ENCODE results near the gene TOPORS. TPM values are rescaled to one million over a fixed set of nuclear protein-coding genes. Genes with fewer than 3 reads are reported as not detected.
A peak's percentile ranks its signal among the peaks of the same experiment; 100 is the strongest.
"Not testable (repeated sequence)": the region's sequence is repeated elsewhere in the genome, so short reads cannot be mapped to it uniquely, and the experiment has no call there.

The TOPORS gene
- total RNA-seq: 6.6 TPM

DNA sequence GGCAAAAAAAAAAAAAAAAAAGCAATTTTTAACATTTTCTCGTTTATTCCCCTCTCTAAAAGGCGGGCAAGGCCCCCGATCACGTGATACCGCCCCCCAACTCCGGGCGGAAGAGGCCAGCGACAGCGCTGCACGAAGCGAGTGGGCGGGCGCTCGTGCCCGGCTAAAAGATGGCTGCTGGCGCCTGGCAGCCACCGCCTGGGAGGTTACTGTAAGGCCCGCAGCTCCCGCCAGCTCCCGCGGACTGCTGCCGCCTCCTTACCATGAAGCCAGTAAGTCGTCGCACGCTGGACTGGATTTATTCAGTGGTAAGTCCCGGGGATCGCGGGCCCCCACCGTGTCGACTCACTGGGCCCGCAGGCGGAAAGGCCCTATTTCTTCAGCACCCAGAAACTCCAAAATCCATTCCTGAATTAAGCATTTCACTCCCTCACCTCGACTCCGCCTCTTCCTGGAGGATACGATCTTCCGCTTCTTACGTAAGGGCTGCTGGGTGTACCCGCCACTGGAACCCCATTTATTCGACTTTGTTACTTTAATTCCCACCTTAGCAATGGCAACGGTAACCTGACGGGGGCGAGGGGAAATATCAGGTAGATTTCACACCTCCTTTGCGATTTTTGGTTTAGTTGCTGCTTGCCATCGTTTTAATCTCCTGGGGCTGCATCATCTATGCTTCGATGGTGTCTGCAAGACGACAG, at the start of gene TOPORS, which contains the start of gene SMIM27:
TSS of gene TOPORS (minus strand) at position 415 of the 701 bp plus-strand sequence. CDS start at position 265, 150 bp downstream.
TSS of gene SMIM27 (plus strand) at position 156 of the 701 bp plus-strand sequence. CDS start at position 264, 108 bp downstream.
- DNase-seq (ENCODE audit: low spot score) (peak; percentile 90), ATAC-seq (peak; percentile 90)

DNA sequence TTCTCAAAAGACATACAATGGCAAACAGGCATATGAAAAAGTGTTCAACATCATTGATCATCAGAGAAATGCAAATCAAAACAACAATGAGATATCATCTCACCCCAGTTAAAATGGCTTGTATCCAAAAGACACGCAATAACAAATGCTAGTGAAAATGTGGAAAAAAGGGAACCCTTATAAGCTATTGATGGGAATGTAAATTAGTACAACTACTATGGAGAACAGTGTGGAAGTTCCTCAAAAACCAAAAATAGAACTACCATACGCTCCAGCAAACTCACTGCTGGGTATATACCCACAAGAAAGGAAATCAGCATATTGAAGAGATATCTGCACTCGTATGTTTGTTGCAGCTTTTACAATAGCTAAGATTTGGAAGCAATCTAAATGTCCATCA, 46.6 kb upstream of the TOPORS start:
- DNase-seq (ENCODE audit: low spot score); ATAC-seq: not testable (repeated sequence)

DNA sequence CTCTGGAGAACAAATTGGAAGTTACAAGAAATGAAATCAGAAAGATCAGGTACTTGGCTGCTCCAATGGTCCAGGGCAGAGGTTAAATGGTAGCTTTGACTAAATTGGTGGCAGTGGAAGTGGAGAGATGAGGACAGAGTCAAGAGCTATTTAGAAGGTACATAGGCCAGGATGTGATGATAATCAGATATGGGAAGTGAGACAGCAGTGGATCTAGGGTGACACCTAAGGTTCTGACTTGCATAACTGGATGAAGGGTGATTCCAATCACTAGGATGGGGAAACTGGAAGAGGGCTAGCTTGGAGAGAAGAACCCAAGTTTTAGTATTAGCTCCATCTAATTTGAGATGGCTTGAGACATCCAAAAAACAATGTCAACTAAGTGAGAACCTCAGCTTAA, 44.5 kb upstream of the TOPORS start:
- ATAC-seq (no peak), DNase-seq (ENCODE audit: low spot score) (no peak)

DNA sequence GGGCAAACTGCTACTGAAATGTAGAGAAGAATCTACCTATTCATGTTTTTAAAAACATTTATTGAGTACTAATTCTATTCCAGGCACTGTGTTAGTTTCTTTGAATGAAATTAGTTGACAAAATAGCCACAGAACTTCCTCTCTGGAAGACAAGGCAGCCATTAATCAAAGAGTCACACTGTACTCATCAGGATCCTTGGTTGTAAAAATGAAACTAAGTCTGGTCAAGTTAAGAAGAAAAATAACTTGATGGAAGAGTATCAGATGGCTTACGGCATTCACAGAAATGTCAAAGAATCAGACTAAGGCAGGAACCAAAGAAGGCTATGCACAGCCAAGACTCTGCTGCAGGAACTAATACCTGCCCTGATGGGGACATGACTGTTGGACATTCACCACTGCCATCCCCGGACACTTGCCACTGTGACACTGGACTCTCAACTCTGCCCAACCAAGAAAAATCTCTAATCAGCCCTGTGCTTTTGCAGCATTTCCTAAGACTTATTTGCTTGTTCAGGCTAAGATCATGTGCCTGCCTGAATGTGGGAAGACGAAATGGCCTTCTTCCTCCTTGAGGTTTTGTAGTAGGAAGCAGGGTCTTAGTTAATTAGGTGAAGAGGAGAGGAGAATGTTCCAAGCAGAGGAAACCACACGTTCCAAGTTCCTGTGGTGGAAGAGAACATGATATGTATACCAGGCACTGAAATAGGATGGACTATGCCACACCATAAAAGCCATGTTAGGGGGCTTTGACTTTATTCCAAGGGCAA, 43.9 kb upstream of the TOPORS start:
- DNase-seq (ENCODE audit: low spot score) (no peak), ATAC-seq (no peak)

DNA sequence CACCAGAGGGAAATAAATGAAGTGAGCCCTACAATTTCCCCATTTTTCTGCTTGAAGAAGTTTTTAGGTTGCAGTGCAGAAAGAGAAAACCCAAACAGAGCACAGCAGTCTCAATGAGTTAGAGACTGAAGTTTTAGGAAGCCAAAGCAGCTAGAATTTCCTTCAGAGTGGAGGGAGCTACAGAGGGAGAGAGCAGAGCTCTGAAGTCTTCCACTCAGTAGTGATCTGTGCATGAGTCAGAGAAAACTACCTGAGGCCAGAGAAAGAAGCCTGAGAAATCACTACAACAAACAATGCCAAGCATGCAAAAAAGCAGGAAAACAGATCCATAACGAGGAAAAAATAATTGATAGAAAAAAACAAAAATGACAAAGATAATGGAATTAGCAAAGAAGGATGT, 38.5 kb upstream of the TOPORS start:
- no peak for ATAC-seq
- no peak for DNase-seq (ENCODE audit: low spot score)

DNA sequence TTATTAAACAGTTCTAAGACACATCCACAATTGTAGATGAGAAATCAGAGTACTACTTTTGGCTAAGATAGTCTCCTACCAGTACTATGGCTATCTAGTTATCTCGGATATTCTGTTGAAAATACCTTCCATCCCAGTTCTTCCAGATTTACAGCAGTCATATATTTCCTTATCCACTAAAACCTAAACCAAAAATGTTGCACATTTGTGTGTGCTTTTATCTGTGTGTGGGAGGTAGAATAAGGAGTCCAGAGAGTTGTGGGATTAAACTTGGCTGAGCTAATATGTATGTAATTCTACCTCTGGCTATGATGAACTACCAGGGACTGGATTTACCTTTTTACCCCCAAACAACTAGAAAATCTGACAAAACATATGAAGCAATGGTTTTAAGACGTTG, 38.1 kb upstream of the TOPORS start:
- no peak for ATAC-seq
- no peak for DNase-seq (ENCODE audit: low spot score)

DNA sequence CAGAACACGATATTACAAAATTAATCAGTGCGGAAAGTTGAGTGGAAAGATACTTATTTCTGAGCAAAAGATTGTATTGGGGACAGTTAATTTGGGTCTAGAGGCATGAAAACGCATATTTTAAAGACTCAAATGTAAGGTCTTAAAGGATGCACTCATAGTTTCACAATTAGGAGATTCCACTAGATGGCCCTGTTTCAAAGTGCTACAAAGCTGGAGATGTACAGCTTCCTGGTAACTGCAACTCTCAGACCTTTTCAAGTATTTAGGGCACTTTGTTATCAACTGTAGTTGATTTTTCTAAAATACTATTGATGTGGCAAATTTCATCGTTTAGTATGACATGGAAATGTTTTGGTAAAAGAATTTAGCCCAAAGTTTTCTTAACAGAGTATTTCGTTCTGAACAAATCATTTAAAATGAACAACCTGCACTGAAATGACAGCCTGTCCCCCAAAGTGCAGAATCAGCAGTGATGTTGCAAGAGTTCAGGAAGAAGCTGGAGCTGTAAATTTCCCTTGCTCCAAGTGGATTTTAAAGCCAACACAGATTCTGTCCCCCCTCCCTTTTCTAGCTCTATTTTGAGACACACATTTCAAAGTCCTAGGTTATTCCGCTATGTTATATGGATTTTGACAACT, 36.8 kb upstream of the TOPORS start:
- DNase-seq (ENCODE audit: low spot score): no peak

DNA sequence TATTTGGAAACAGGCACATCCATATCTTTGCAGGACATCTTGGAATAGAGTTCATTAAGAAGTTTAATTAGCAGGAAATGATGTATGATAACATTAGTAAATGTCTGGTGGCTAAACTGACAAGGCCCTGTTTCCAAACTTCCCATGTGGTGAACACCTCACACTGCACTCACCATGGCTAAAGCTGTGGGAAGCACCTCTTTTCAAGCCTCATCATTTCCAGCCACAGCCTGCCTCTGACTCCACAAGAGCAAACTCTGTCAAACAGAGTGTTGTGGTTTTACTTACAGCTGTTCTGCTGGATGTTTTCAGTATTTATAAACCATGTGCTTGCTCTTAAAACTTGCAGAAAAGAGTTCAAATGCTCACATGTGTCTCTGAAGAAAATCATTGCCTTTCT, 35.5 kb upstream of the TOPORS start:
- ATAC-seq (no peak), DNase-seq (ENCODE audit: low spot score) (no peak)

More for the DNA sequence above, 36.8 kb upstream of the TOPORS start:
- ATAC-seq: peak; percentile 95

DNA sequence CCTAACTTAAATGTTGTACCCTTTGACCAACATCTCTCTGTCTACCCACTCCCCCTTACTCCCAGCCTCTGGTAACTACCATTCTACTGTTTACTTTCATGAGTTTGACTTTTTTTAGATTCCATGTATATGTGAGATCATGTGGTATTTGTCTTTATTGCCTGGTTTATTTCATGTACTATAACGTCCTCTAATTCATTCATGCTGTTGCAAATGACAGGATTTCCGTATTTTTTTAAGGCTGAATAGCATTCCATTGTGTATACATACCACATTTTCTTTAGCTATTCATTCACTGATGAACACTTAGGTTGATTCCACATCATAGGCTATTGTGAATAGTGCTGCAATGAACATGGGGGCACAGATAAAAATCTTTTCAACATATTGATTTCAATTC, 32.4 kb upstream of the TOPORS start:
- no peak for ATAC-seq
- DNase-seq (ENCODE audit: low spot score): no peak

DNA sequence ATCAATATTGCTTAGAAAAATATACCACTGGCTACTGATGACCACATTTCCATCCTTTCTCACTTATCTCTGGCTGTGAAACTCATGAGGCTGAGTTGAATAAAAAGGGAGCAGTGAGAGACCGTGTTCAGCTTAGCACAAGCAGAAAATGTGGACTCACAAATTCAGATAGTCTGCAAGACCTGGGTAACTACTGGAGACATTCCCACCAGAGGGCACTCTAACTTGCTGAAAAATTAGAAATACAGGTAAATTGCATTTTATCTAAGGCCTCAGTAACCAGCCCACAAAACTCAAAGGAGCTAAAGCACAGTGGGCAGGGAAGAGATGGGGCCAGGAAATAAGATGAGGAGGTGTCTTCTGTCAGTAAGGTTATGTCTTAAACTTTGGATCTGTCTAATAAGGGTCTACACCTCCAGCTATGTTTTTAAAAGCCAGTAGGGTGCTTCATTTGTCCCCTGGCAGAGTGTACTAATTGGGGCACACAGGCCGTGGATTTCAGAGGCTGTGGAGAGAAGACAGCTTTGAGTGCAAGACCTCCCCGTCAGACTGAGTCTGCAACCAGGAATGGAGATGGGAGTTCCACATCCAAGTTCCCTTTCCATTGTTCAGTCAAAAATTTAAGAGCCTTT, 29.2 kb upstream of the TOPORS start:
- ATAC-seq (peak; percentile 88), DNase-seq (ENCODE audit: low spot score) (no peak)

DNA sequence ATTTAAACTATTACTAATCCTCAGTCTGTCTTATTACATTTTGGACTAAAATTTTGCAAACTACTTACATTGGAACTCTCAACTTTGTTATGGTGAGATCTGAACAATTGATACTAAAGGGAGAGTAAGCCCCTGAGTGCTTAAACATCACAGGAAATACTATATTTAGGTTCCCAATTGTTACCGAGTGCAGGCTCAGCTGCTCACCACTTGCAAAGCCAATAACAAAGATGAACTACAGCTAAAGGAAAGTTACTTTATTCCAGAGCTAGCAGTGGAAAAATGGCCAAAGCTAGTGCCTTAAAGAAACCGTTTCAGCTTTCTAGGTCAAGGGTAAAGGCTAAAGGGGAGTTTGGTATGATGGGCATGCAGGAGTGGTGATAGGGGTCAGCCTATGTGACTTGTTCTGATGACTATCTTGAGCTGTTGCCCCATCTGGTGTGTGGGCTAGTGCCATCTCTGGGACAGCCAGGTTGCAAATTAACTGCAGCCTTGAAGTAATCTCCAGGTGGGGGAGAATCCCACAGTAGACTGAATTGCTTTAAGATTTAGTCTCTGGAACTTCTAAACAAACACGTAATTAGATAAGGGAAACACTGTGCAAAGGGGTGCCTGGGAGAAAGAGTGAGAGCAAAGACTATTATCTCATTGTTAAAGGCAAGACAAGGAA, 28.4 kb upstream of the TOPORS start:
- ATAC-seq: no peak
- DNase-seq (ENCODE audit: low spot score): no peak

DNA sequence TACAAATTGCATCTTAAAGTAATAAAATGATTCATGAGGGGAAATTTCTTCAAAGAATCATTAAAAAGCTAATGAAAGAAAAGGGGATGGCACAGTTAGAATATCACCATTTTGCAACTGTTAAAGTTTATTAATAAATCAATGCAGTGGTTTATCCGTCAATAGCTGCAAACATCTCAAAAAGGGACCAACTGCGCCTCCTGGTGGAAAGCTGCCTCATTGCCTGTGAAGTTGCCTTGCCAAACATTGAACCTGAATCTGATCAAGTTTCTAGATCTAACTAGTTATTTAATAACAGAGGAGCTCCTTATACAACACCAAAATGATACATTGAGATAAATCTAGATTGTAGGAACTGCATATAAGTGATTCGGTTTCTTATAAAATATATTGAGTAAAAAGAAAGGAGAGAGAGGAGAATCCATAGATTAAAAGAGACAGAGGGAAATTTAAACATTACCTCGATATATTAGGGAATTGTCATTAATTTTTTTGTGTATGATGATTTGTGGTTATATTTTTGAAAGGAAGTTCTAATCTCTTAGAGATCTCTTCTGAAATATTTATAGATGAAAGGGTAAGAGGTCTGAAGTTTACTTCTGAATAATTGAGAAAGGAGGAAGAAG, 27.4 kb upstream of the TOPORS start:
- ATAC-seq (peak; percentile 93), DNase-seq (ENCODE audit: low spot score) (peak; percentile 75)

DNA sequence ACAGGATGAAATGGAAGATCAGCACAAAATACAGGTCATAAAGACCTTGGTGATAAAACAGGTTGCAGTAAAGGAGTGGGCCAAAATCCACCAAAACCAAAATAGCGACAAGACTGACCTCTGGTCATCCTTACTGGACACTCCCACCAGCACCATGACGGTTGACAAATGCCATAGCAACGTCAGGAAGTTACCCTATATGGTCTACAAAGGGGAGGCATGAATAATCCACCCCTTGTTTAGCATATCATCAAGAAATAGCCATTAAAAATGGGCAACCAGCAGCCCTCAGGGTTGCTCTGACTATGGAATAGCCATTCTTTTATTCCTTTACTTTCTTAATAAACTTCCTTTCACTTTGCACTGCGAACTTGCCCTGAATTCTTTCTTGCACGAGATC, 26.6 kb upstream of the TOPORS start:
- no peak for ATAC-seq
- no peak for DNase-seq (ENCODE audit: low spot score)

DNA sequence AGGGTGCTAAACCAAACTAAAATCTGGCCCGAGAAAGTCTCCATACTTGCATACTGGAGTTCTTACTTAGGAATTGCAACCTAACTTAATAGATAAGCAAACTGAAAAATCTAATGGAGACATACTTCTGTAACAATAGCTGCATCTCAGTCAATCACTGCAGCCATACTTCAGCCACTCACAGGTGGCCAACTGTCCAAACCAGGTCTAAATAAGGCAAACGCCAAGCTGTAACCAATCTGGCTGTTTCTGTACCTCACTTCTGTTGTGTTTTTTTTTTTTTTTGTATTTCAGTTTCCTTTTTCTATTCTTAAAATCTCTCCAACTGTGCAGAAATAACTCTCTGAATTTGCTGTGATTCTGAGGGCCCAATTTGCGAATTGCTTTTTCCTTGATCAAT, 24.9 kb upstream of the TOPORS start:
- ATAC-seq: no peak
- no peak for DNase-seq (ENCODE audit: low spot score)

DNA sequence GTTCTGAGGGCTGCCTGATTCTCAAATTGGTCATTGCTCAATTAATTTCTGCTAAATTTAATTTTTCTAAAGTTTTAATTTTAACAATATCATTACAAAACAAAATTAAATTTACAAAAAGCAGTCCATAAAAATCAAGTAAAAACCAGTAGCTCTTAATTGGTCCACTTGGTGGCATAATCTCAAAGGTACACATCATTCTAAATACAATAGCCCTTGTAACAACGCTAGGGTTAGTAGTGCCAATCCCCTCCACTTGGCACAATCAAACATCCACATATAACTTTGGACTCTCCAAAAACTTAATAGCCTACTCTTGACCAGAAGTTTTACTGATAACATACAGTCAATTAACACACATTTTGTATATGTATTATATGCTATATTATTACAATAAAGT, 22.5 kb upstream of the TOPORS start:
- DNase-seq (ENCODE audit: low spot score) (no peak), ATAC-seq (no peak)

DNA sequence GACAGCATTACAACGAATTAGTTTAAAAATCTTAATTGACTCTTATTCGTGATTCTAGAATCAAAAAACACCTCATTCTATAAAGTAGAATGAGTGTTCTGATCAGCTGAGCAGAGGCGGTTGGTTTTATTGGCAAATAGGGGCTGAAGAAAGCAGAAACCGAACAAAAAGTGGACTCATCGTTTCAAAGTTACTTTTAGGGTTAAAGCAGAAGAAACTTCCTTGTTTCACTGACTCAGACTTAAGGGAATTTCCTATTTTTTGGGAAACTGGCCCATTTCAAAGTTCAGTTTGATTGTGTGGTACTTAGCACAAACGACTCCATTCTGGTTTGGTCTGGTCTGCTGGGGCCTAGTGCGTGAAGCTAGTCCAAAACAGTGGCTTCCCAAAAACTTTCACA, 21.4 kb upstream of the TOPORS start:
- ATAC-seq (no peak), DNase-seq (ENCODE audit: low spot score) (no peak)

DNA sequence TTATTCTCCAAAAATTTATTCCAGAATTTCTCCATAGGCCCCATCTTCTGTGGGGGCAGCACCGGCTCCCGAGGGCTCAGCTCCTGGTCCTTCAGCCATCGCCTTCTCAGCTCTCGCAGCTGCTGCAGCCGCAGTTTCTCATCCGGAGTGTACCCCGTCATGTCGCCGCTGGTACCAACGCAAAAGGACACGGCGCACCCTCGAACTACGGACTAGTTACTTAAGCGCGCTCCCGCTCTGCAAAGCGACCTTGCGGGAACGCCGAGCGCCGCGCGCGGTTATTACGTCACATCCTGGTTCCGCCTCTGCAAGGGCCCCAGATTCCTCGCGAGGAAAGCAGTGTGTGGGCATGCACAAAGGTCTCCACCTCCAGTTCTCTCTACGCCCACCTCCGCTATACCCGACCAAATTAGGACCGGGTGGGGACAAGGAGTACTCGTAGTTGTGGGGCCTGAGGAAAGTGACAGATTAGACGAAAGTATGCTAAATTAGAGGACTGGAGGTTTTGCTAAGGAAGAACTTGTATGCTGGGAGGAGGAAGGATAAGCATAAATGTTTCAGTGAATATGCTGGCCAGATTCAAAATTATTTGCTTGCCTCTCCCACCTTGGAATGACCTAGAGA, 20.6 kb upstream of the TOPORS start, which contains the start of gene NDUFB6:
TSS of gene NDUFB6 (minus strand) at position 260 of the 624 bp plus-strand sequence. CDS start at position 161, 99 bp downstream.
- DNase-seq (ENCODE audit: low spot score) (peak; percentile 95), ATAC-seq (peak; percentile 97)

DNA sequence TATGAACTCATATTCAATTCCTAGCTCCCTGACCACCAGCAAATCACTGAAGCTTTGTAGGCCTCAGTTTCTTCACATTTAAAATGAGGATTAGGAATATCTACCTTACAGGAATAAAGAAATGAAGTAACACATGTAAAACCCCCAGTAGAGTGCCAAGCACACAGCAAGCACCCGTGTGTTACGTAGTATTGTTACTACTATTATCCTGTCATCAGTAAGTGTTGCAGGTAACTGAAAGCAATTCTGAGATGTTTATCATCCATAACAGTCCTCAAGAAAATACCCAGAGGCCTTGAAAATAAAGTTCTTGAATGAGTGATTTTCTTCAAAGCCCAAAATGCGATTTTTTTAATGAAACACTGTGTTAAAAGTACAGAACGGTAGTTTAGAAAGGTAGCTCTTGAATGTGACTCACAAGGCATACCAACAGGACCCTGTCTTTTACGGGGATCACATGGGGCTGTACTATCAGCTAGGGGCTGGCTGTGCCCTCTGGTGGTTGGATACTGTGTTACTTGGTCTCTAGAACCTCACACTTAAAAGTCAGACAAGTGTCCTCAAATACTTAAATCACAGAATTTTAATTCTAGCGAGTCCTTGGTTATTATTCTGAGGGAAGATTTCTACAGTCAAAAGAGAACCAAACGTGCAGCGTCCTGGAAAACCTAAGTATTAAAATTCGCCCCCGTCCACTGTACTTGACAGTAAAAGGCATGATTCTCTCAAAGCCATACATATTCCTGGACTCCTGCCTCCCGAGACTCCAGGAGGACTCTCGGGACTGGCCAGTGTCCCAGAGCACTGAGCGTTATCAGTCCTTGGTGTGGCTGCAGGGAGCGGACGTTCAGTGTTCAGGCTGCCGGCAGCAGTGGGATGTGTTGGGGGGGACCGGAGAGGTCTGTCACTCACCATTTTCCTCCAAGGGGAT, 19.8 kb upstream of the TOPORS start:
- DNase-seq (ENCODE audit: low spot score): no peak
- ATAC-seq: peak; percentile 82

DNA sequence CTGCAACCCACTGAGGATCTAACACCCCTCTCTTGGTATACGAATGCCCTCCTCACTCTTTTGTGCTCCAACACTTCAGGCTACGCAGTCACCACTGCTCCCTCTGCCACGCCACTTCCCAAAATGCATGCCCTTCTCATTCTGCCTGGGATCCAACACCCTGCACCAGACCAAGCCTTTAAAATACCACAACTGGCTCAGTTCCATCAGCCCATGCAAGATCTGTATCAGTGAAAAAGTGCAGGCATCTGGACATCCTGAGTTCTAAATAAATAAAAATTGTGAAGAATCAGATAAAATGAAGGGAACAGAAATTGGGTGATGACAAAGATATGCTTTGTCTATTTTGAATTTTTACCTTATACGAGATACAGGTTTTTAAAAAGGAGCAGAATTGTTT, 17.9 kb upstream of the TOPORS start:
- no peak for DNase-seq (ENCODE audit: low spot score)
- no peak for ATAC-seq

Data from left lobe of liver (tissue), 2 donors.